SK-N-MC (cell line): Measurements from ENCODE around the gene SMC1B.

ENCODE experiments used
- EZH2 ChIP-seq: fragments of 200-600 bp; sonication (generic); IDR thresholded peaks from one replicate; pipeline ENCODE4 v1.6.1; 2017; ENCODE audit warnings: antibody characterized with exemption
- FOXP2 ChIP-seq: optimal IDR thresholded peaks from 2 replicates; pipeline ENCODE3; 2011; ENCODE audit warnings: mild to moderate bottlenecking, moderate library complexity; ENCODE audit not compliant: insufficient read depth; ENCODE audit errors: extremely low read length, control extremely low read depth
- POLR2AphosphoS5 ChIP-seq: IDR thresholded peaks from 2 replicates; pipeline ENCODE4 v1.6.1; 2012; ENCODE audit warnings: mild to moderate bottlenecking, low read depth, low read length, borderline replicate concordance

DNA sequence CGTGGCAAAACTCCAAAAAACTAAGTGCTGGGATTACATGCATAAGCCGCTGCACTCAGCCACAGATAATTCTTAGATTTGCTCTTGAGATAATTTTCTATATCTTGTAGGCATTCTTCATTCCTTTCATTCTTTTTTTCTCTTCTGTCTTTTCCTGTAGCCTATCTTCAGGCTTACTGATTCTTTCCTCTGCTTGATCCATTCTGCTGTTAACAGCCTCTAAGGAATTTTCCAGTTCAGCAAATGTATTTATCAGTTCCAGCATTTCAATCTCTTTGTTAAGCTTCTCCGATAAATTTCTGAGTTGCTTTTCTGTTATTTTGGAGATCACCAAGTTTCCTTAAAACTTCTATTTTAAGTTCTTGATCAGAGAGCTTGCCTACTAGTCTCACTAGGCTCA, 46.7 kb downstream of the SMC1B start:
- TF ChIP-seq EZH2 (no peak), POLR2AphosphoS5 (no peak), FOXP2 (no peak)
